ENCODE measurements around the gene MDN1.
A peak's percentile ranks its signal among the peaks of the same experiment; 100 is the strongest.

Gene MDN1, protein sequence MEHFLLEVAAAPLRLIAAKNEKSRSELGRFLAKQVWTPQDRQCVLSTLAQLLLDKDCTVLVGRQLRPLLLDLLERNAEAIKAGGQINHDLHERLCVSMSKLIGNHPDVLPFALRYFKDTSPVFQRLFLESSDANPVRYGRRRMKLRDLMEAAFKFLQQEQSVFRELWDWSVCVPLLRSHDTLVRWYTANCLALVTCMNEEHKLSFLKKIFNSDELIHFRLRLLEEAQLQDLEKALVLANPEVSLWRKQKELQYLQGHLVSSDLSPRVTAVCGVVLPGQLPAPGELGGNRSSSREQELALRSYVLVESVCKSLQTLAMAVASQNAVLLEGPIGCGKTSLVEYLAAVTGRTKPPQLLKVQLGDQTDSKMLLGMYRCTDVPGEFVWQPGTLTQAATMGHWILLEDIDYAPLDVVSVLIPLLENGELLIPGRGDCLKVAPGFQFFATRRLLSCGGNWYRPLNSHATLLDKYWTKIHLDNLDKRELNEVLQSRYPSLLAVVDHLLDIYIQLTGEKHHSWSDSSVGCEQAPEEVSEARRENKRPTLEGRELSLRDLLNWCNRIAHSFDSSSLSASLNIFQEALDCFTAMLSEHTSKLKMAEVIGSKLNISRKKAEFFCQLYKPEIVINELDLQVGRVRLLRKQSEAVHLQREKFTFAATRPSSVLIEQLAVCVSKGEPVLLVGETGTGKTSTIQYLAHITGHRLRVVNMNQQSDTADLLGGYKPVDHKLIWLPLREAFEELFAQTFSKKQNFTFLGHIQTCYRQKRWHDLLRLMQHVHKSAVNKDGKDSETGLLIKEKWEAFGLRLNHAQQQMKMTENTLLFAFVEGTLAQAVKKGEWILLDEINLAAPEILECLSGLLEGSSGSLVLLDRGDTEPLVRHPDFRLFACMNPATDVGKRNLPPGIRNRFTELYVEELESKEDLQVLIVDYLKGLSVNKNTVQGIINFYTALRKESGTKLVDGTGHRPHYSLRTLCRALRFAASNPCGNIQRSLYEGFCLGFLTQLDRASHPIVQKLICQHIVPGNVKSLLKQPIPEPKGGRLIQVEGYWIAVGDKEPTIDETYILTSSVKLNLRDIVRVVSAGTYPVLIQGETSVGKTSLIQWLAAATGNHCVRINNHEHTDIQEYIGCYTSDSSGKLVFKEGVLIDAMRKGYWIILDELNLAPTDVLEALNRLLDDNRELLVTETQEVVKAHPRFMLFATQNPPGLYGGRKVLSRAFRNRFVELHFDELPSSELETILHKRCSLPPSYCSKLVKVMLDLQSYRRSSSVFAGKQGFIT (N-terminal part only)

DNA sequence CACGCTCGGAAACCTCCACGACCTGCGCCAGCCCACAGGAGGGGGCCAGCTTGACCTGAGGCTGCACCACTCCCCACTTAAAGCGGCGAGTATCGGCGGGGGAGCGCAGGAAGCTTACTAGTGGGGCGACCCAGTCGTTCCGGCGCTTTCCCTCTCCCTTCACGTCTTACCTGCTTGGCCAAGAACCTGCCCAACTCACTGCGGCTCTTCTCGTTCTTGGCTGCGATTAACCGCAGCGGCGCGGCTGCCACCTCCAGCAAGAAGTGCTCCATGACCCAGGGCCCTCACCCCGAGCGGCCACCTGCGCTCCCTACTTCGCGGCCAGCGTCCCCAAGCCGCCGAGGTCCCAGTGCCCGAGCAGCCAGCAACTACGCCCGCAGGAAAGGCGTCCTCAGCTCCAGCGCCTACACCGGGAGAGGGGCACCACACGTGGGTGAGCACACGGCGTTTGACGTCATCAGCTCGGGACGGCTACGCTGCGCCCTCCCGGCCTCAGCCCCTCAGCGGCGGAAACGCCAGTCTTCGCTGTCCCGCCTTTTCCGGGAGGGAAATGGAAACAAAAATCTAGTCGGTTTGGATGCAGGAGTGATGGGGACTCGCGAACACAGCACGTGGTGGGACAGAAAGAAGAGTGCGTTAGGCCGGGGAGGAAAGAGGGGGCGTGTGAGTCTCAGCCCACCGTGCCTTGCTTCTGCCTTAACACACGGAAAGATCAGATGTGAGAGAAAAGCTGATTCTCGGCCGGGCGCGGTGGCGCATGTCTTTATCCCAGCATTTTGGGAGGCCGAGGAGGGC is at the start of gene MDN1:
MDN1 (minus strand) TSS at position 459 of the 795 bp plus-strand sequence; CDS start at position 272, 187 bp downstream.
- peak within 1 kb of the TSS; percentile 65 for H3K4me3 ChIP-seq (ENCODE audit: low read depth, low read length)
- TF ChIP-seq, protein P1, sequence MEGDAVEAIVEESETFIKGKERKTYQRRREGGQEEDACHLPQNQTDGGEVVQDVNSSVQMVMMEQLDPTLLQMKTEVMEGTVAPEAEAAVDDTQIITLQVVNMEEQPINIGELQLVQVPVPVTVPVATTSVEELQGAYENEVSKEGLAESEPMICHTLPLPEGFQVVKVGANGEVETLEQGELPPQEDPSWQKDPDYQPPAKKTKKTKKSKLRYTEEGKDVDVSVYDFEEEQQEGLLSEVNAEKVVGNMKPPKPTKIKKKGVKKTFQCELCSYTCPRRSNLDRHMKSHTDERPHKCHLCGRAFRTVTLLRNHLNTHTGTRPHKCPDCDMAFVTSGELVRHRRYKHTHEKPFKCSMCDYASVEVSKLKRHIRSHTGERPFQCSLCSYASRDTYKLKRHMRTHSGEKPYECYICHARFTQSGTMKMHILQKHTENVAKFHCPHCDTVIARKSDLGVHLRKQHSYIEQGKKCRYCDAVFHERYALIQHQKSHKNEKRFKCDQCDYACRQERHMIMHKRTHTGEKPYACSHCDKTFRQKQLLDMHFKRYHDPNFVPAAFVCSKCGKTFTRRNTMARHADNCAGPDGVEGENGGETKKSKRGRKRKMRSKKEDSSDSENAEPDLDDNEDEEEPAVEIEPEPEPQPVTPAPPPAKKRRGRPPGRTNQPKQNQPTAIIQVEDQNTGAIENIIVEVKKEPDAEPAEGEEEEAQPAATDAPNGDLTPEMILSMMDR (IDR thresholded peaks at IDR 0.05; ENCODE audit: low read depth, low read length, missing control alignments) = no peak
- peak; percentile 84 for DNase-seq (ENCODE audit: low read depth)

DNA sequence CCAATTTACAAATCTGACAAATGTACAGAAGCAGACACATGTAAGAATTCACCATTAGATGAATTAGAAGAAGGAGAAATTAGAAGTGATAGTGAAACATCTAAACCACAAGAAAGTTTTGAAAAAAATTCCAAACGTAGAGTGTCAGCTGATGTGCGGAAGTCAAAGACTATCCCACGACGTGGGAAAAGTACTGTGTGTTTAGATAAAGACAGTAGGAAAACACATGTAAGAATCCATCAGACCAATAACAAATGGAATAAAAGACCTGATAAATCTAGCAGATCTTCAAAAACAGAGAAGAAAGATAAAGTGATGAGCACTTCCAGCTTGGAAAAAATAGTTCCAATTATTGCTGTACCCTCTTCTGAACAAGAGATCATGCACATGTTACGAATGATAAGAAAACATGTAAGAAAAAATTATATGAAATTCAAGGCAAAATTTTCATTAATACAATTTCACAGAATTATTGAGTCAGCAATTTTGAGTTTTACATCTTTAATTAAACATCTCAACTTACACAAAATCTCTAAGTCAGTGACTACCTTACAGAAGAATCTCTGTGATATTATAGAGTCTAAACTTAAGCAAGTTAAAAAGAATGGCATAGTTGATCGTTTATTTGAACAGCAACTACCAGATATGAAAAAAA is 46.6 kb upstream of the MDN1 start:
- TF ChIP-seq, protein P1 (IDR thresholded peaks at IDR 0.05; ENCODE audit: low read depth, low read length, missing control alignments) = no peak
- H3K4me3 ChIP-seq (ENCODE audit: low read depth, low read length) = no peak overlapping the region
- DNase-seq (ENCODE audit: low read depth) = no peak

DNA sequence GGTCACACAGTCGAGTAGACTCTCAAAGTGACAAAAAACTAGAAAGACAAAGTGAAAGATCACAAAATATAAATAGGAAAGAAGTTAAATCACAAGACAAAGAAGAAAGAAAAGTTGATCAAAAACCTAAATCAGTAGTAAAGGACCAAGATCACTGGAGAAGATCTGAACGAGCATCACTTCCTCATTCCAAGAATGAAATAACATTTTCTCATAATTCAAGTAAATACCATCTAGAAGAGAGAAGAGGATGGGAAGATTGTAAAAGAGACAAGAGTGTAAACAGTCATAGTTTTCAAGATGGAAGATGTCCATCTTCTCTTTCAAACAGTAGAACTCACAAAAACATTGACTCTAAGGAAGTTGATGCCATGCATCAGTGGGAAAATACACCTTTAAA is 43.1 kb upstream of the MDN1 start:
- no peak for DNase-seq (ENCODE audit: low read depth)
- TF ChIP-seq, protein P1 (IDR thresholded peaks at IDR 0.05; ENCODE audit: low read depth, low read length, missing control alignments) = no peak
- H3K4me3 ChIP-seq (ENCODE audit: low read depth, low read length) = no peak overlapping the region

DNA sequence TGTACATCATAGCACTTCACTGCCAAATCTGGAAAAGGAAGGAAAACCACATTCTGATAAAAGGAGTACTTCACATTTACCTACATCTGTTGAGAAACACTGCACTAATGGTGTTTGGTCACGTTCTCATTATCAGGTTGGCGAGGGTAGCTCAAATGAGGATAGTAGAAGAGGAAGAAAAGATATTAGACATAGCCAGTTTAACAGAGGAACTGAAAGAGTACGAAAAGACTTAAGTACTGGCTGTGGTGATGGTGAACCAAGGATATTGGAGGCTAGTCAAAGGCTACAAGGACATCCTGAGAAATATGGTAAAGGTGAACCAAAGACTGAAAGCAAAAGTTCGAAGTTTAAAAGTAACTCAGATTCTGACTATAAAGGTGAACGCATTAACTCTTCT is 42.7 kb upstream of the MDN1 start:
- H3K4me3 ChIP-seq (ENCODE audit: low read depth, low read length) = no peak overlapping the region
- TF ChIP-seq, protein P1 (IDR thresholded peaks at IDR 0.05; ENCODE audit: low read depth, low read length, missing control alignments) = no peak
- peak; percentile 45 for DNase-seq (ENCODE audit: low read depth)

DNA sequence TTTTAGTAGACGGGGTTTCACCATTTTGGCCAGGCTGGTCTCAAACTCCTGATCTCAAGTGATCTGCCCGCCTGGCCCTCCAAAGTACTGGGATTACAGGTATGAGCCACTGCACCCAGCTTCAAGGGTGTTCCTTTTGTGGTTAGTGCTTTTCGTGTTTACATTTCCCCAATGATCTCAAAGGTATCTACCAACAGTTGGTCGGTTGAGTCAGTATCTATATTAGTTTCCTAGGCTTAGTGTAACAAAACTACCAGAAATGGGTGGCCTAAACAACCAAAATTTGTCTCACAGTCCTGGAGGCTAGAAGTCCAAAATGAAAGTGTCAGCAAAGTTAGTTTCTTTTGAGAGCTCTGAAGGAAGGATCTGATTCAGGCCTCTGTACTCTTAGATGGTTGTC is 40.1 kb upstream of the MDN1 start:
- TF ChIP-seq, protein P1 (IDR thresholded peaks at IDR 0.05; ENCODE audit: low read depth, low read length, missing control alignments) = no peak
- DNase-seq (ENCODE audit: low read depth) = peak; percentile 43
- H3K4me3 ChIP-seq (ENCODE audit: low read depth, low read length) = no peak overlapping the region
